HG02642 (cell line): ENCODE results near the gene SLC30A2.

Source experiments
- ATAC-seq: cut with Tn5 transposase; IDR thresholded peaks from one replicate; pipeline ENCODE4 v1.9.1; 2021; ENCODE audit warnings: mild to moderate bottlenecking; ENCODE audit not compliant: unreplicated experiment, poor library complexity

The SLC30A2 gene

DNA sequence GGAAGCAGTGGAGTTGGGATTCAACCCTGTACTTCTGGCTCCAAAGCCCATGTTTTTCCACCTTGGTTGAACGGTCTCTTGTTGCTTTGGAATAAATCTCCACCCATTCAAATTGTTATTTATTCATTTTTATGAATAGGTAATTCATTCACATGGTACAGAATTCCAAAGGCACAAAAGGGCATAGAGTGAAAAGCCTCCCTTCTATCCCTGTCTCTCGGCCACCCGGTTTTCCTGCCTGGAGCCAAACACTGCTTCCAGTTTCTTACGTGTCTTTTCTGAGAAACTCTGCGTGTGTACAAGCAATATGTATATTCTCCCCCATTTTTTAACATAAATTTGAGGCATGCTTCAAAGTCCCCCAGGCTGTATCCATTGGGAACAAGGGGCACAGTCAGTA lies 20.4 kb downstream of the SLC30A2 start:
- ATAC-seq, result no peak

DNA sequence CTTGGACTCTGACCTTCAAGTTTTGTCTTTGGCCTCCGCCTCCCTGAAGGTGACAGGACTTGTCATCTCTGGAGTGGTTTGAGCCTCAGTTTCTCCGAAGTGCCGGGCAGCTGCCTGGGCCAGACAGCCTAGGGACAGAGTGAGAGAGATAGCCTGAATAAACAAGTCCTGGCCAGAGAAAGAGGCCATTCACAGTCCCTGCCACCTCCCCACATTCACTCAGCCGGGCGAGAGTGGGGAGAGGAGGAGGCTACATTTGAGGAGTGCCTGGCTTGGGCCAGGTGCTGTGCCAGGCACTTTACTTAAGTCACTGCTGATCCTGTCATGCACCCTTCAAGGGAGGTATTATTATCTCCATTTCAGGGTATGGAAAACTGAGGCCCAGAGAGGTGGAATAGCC lies 20.9 kb downstream of the SLC30A2 start:
- ATAC-seq, result no peak

- no peak for ATAC-seq
Observed at GRCh38 chr1:26023826-26024225, 22.1 kb downstream of the SLC30A2 start.

GRCh38 chr1:26023009-26023408 lies 22.9 kb downstream of the SLC30A2 start:
- no peak for ATAC-seq

DNA sequence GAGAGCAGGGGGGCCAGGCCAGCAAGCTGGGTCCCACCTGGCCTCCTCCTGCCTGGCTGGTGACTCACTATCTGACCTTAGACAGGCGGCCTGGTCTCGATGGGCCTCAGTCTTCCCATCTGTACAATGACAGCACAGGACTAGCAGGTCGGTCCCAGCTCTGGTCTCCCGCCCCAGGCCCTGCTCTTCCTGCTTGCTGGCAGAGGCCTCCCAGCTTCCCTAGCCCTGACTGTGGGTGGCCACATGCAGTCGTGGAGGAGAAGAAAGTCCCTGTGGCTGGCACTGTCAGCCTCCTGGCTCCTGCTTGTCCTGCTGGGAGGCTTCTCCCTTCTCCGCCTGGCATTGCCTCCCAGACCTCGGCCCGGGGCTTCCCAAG lies 23.5 kb downstream of the SLC30A2 start:
- no peak for ATAC-seq

DNA sequence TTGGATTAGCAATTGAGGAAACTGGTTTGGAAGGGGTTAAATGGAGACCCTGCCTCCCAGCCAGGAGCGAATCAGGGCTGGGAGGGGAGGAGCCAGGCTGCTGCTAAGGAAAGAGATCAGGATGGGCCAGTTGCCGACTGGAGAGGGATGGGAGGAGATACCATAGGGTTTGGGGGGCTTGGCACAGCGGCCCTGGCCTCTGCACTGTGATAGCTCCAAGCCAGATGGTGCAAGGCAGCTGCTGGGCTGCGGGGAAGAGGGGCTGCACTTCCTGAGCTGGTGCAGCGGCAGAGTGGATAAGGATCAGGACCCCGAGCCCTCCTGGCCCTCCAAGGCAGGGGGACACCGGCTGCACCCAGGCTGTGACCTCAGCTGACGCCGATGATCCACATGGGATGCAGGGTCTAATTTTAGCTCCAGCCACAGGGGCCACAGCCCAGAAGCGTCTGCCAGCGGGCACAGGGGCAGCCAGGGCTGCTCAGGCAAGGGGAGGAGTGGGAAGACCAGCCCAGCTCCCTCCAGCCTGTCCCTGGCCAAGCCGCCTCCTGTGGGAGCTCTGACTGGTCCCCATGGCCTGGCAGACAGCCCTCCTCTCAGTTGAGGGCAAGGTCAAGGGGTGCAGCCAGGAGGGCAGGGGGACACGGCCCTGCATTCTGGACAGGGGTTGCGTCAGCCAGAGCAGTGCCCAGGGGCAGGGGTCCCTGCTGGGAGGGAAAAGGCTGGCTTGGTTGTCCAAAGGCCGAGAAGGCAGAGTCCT lies 24.1 kb downstream of the SLC30A2 start, which contains the start of gene EXTL1:
EXTL1 (plus strand) TSS at position 129 of the 757 bp plus-strand sequence. CDS start 872 bp downstream, outside the sequence.
- ATAC-seq, result no peak

DNA sequence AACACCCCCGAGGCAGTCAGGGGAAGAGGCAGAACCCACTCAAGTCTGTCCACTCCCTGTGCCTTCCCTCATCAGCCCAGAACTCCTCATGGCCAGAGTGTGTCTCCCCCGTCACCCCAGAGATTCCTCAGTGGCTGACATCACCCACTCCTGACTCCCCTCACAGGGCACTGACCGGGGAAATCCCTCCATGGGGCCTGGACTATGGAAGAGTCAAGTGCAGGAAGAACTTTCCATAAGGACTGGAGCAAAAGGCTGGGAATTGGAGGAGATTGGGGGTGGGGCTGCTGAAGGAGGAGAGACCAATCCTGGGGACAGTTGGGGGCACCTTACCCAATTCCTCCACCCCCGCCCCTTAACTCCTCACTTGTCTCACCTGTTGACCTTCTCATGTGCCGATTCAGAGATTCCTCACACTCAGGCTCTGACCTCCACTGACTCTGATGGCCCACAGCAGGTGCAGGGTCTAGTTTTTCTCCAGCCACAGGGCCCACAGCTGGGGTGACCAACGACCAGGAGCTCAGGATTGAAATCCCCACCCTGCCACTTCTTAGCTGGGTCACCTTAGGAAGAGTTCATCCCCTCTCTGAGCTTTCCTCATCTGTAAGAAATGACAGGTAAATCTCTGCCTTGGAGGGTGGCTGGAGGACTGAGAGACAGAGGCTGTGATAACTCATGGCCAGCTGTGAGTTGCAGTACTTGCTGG lies 24.8 kb downstream of the SLC30A2 start:
- no peak for ATAC-seq

GRCh38 chr1:26020330-26020768 lies 25.6 kb downstream of the SLC30A2 start:
- ATAC-seq, result no peak

DNA sequence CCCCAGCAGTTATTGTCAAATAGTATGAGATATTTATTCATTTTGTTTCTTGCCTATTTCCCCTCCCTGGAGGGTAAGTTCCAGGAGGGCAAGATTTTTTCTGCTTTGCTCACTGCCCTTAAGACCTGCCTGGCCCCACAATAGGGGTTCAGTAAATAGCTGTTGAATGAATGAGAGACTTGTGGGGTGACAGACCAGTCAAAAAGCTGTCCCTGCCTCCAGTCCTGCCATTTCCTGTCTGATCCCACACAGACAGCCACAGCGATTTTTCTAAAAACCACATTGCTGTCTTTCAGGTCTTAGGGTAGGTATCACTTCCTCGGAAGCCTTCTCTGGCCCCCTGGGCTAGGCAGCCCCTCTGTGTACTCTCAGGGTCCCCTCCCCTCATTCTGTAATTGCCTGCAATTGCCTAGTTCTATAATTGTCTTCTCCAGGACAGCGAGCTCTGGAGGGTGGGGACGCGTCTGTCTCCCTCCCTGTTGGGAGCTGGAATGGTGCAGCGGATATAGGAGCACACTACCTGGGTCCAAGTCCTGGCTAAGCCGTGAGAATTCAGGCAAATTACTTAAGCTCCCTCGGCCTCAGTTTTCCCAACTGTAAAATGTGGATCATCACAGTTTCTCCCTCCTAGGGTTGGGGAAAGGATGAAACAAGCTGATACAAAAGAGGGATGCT lies 26.1 kb downstream of the SLC30A2 start:
- ATAC-seq, result no peak

DNA sequence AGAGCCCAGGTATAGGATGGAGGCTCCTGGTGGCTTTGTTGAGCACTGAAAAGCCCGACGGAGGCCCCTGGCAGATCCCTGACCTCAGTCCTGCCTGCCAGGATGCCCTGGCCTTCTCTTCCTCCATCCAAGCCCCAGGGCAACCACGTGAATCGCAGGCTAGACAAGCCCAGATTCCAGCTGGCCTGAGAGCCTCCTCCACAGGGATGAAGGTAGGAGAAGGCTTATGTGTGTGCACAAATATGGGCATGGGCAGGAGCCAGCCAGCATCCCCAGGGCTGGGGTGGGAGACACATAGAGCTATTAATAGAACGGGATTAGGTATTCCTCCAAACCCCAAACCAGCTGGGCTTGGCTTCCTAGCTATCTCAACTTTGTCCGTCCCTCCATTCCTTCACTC lies 28.3 kb downstream of the SLC30A2 start:
- no peak for ATAC-seq

GRCh38 chr1:26016953-26017545 lies 28.9 kb downstream of the SLC30A2 start:
- ATAC-seq, result no peak

DNA sequence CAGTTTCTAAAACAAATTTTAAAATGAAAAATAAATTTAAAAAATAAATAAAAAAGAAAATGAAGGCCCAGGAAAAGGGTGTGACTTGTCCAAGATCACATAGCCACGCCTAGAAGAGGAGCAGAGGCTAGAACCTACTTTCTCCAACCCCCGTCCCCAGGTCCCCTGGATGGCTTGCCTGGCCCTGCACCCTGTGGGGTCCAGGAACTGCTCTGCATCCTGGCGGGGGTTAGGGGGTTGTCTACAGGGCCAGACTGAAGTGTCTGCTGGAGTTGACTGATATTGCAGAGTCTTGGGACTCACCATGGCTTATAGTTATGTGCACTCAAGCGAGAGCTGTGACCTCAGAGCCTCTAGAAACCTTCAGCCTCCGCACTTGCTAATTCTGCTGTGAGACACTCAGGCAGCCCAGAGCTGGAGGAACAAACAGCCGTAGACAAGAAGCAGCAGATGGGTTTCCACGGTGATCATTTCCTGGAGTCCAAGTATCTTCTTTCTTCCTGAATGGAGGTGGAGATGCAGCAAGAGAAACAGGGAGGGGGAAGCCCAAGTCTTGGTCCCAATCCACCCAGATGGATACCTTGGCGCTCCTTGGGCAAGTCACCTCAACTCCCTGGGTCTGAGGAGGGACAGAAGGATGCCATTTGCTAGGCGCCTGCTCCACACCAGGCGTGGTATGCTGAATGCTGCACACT lies 29.5 kb downstream of the SLC30A2 start:
- ATAC-seq, result no peak

DNA sequence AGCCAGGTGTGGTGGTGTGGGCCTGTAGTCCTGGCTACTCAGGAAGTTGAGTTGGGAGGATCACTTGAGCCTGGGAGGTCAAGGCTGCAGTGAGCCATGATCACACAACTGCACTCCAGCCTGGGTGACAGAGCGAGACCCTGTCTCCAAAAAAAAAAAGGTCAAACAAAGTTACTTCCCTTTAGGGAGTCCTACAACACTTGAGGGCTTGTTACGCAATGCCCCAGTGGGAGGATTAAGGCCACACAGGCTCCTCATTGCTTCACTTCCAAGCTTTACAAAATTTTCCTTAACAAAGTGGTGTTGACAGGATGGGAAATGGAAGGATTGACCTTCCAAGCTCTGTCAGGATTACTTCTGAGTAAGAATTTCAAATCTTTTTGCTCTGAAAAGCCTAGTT lies 30.6 kb downstream of the SLC30A2 start:
- no peak for ATAC-seq

GRCh38 chr1:26014179-26014578 lies 31.7 kb downstream of the SLC30A2 start:
- ATAC-seq, result no peak

- ATAC-seq, result no peak
Observed at GRCh38 chr1:26012864-26013263, 33.1 kb downstream of the SLC30A2 start.

- no peak for ATAC-seq
Observed at GRCh38 chr1:26010825-26011224, 35.1 kb downstream of the SLC30A2 start.

DNA sequence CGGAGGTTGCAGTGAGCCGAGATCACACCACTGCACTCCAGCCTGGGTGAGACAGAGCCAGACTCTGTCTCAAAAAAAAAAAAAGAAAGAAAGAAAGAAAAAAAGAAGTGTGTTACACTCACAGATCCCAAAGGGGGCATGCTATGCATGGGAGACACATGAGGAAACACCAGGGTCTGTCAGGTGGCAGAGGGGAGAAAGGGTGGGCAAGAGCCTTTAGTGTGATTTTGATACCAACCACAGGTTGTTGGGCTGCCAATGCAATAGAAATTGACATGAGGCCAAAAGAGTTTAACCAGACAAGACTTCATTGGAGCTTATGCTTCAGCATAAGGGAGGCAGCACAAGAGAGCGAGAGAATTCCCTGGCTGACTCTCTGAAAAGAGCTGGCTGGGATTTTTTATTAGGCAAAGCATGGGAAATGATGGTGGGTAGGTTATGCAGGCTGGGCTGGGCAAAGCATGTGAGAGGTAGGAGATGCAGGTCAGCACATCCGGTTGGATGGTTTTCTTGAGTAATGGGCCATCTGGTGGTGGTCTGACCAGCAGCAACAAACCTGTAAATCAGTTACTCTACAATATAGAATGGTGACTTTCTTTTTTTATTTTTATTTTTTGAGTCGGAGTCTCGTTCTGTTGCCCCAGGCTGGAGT lies 36.0 kb downstream of the SLC30A2 start:
- no peak for ATAC-seq

GRCh38 chr1:26006710-26007109 lies 39.2 kb downstream of the SLC30A2 start:
- no peak for ATAC-seq

GRCh38 chr1:26005434-26006105 lies 40.3 kb downstream of the SLC30A2 start:
- no peak for ATAC-seq
